Breast epithelium (tissue), 4 donors: Measurements from ENCODE around the gene SALL2. TPM values are rescaled to one million over a fixed set of nuclear protein-coding genes. Genes with fewer than 3 reads are reported as not detected.

Experiments used
- DNase-seq, 2 donors: peaks; one replicate each; pipeline ENCODE4 v3.0.0-alpha.2; 2019; ENCODE audit warnings: low spot score in 2 of 2
- H3K27ac ChIP-seq, 2 donors: fragments of 200-600 bp; sonication (generic) in 1 of 2; one replicate each; pipeline ENCODE4 v1.5.1; 2016 to 2019; ENCODE audit warnings: mild to moderate bottlenecking in 1 of 2
- H3K27me3 ChIP-seq, 2 donors: fragments of 200-600 bp; sonication (generic) in 1 of 2; one replicate each; pipeline versions ENCODE4 v1.5.1 to v1.6.0; 2017 to 2019; ENCODE audit warnings: control low read depth in 1 of 2, mild to moderate bottlenecking in 1 of 2
- H3K36me3 ChIP-seq: fragments of 200-600 bp; one replicate; pipeline ENCODE4 v1.5.1; 2019
- H3K4me1 ChIP-seq, 2 donors: fragments of 200-600 bp; sonication (generic); one replicate each; pipeline ENCODE4 v1.5.1; 2016 to 2019; ENCODE audit warnings: control low read depth in 1 of 2
- H3K4me3 ChIP-seq, 3 donors: fragments of 200-600 bp; sonication (generic); 1 replicate in 2 of 3; 2 replicates in 1 of 3; pipeline ENCODE4 v1.5.1; 2016 to 2019; ENCODE audit warnings: mild to moderate bottlenecking in 3 of 3, moderate library complexity in 2 of 3
- H3K9me3 ChIP-seq, 2 donors: fragments of 200-600 bp; sonication (generic) in 1 of 2; one replicate each; pipeline ENCODE4 v1.5.1; 2016 to 2019; ENCODE audit warnings: control low read depth in 1 of 2
- CTCF ChIP-seq, 3 donors: fragments of 450-650 bp; IDR thresholded peaks; one replicate each; pipeline ENCODE4 v1.5.1; 2016 to 2017; ENCODE audit warnings: antibody characterized with exemption in 3 of 3, mild to moderate bottlenecking in 3 of 3, moderate library complexity in 3 of 3
- POLR2A ChIP-seq: fragments of 450-650 bp; IDR thresholded peaks from one replicate; pipeline ENCODE4 v1.6.1; 2016; ENCODE audit warnings: antibody characterized with exemption, mild to moderate bottlenecking, moderate library complexity
- POLR2AphosphoS5 ChIP-seq, 3 donors: sonication (generic); formaldehyde crosslinking; IDR thresholded peaks; one replicate each; pipeline ENCODE4 v1.6.1; 2017; ENCODE audit warnings: antibody characterized with exemption in 3 of 3
- intact Hi-C: fragments of 100-400 bp; cut with DNase I; formaldehyde crosslinking; loops from one replicate; pipeline ENCODE4 v1.15.1; 2023; ENCODE audit warnings: low total_unique reads
- total RNA-seq, 3 donors: library from RNA; depleted of rRNA; stranded (reverse); fragments of >200 nt; gene quantifications; one replicate each; pipeline ENCODE4 v1.1.0, GENCODE V29; 2016

Gene SALL2
- total RNA-seq, 3 donors from 2014 or later: 3.0 to 11.8 (median 10.7) TPM

- no peak for DNase-seq
- H3K36me3 ChIP-seq: no peaks in the 10 kb centered on the region
- H3K27me3 ChIP-seq: no peaks in the 10 kb centered on the region
- no peaks in the 10 kb centered on the region for H3K9me3 ChIP-seq
- H3K4me3 ChIP-seq: no peak overlapping the region
- TF ChIP-seq POLR2A: no peak
- H3K4me1 ChIP-seq: no peaks in the 10 kb centered on the region
- H3K27ac ChIP-seq: no peak overlapping the region
- intact Hi-C loops: no loop called here
Observed at GRCh38 chr14:21496453-21496852, 29.7 kb downstream of the SALL2 start.

GRCh38 chr14:21494902-21495762, 31.0 kb downstream of the SALL2 start:
- Histone ChIP-seq H3K36me3 (peaks cover 5% of the 10 kb centered on the region), H3K9me3 (no peaks in the 10 kb centered on the region)

GRCh38 chr14:21486640-21487087, 39.5 kb downstream of the SALL2 start:
- intact Hi-C loops: no loop called here
- no peaks in the 10 kb centered on the region for H3K27me3 ChIP-seq
- H3K4me3 ChIP-seq: no peak overlapping the region
- H3K9me3 ChIP-seq: no peaks in the 10 kb centered on the region
- TF ChIP-seq CTCF (IDR thresholded peaks at IDR 0.05) (no peak), POLR2AphosphoS5 (IDR thresholded peaks at IDR 0.05) (no peak), POLR2A (no peak)
- H3K36me3 ChIP-seq: peaks cover 10% of the 10 kb centered on the region
- H3K4me1 ChIP-seq: no peaks in the 10 kb centered on the region
- DNase-seq: no peak
- H3K27ac ChIP-seq: no peak overlapping the region

More at GRCh38 chr14:21494902-21495762, 31.0 kb downstream of the SALL2 start:
- H3K4me1 ChIP-seq: no peaks in the 10 kb centered on the region
- no peak overlapping the region for H3K27ac ChIP-seq
- intact Hi-C loops: no loop called here
- TF ChIP-seq POLR2AphosphoS5 (IDR thresholded peaks at IDR 0.05) (no peak), CTCF (IDR thresholded peaks at IDR 0.05) (no peak), POLR2A (no peak)
- DNase-seq: no peak
- H3K4me3 ChIP-seq: no peak overlapping the region
- H3K27me3 ChIP-seq: no peaks in the 10 kb centered on the region

- H3K9me3 ChIP-seq: no peaks in the 10 kb centered on the region
- no peaks in the 10 kb centered on the region for H3K36me3 ChIP-seq
- intact Hi-C loops: no loop called here
- peak; percentile 91 to 100 (median 100) for TF ChIP-seq CTCF (IDR thresholded peaks at IDR 0.05)
- TF ChIP-seq POLR2AphosphoS5 (IDR thresholded peaks at IDR 0.05): peak; percentile 94 to 99 (median 97)
- TF ChIP-seq POLR2A: peak; percentile 87
- DNase-seq: peak; percentile 93 to 97
- peak within 1 kb of the TSS; percentile 90 to 96 for H3K27ac ChIP-seq
- H3K4me3 ChIP-seq: peak within 1 kb of the TSS; percentile 66 to 89 (median 80)
- H3K4me1 ChIP-seq: peaks cover 0 to 16% of the 10 kb centered on the region in 2 donors
- H3K27me3 ChIP-seq: no peaks in the 10 kb centered on the region
Observed at GRCh38 chr14:21476925-21477681, 49.0 kb downstream of the SALL2 start, which contains the start of the genes RAB2B and TOX4. Gene RAB2B, minus strand, starts transcription at chr14:21476959. Its CDS starts 87 bp downstream, at chr14:21476872. Gene TOX4, plus strand, starts transcription at chr14:21477195. Its CDS starts 84 bp downstream, at chr14:21477279.

GRCh38 chr14:21476523-21476924, 49.6 kb downstream of the SALL2 start:
- TF ChIP-seq POLR2A (no peak), CTCF (IDR thresholded peaks at IDR 0.05) (no peak), POLR2AphosphoS5 (IDR thresholded peaks at IDR 0.05) (no peak)
- H3K4me1 ChIP-seq: peaks cover 0 to 16% of the 10 kb centered on the region in 2 donors
- peak overlapping the region; percentile 66 to 89 (median 80) for H3K4me3 ChIP-seq
- peak overlapping the region; percentile 90 to 96 for H3K27ac ChIP-seq
- intact Hi-C loops: no loop called here
- DNase-seq: peak in 1 of 2 donors; percentile 91
- H3K9me3 ChIP-seq: no peaks in the 10 kb centered on the region
- H3K36me3 ChIP-seq: no peaks in the 10 kb centered on the region
- H3K27me3 ChIP-seq: no peaks in the 10 kb centered on the region
